Cardiac muscle cell (in vitro differentiated cells and primary cell): ENCODE results near the gene PAX2. TPM values are rescaled to one million over a fixed set of nuclear protein-coding genes. Genes with fewer than 3 reads are reported as not detected.
A peak's percentile ranks its signal among the peaks of the same experiment; 100 is the strongest.

Source experiments
- DNase-seq, 2 donors: peaks; one replicate each; pipeline versions ENCODE4 v3.0.0 to v3.0.0-alpha.2; 2010 to 2017; ENCODE audit warnings: low read depth in 1 of 2, low spot score in 1 of 2
- H3K27ac ChIP-seq: fragments of 200-600 bp; sonication (generic); 2 replicates; pipeline ENCODE4 v1.5.1; 2016
- H3K27me3 ChIP-seq: fragments of 200-600 bp; sonication (generic); 2 replicates; pipeline ENCODE4 v1.6.0; 2016; ENCODE audit warnings: control low read depth
- H3K36me3 ChIP-seq: fragments of 200-600 bp; sonication (generic); 2 replicates; pipeline ENCODE4 v1.5.1; 2016; ENCODE audit warnings: control low read depth
- H3K4me1 ChIP-seq: fragments of 200-600 bp; sonication (generic); 2 replicates; pipeline ENCODE4 v1.8.1; 2017; ENCODE audit warnings: low read depth, mild to moderate bottlenecking, mixed run types
- H3K4me3 ChIP-seq: fragments of 200-600 bp; sonication (generic); 2 replicates; pipeline ENCODE4 v1.5.1; 2016; ENCODE audit warnings: mild to moderate bottlenecking
- H3K9me3 ChIP-seq: fragments of 200-600 bp; sonication (generic); 2 replicates; pipeline ENCODE4 v1.5.1; 2017; ENCODE audit warnings: low read depth, mild to moderate bottlenecking, control low read depth
- polyA plus RNA-seq: library from polyadenylated mRNA; unstranded; fragments of >200 nt; fragmentation: Nextera tagmentation; extraction: Ambion mirVana; gene quantifications from 2 replicates; pipeline ENCODE4 v1.2.1, GENCODE V29; 2016
- total RNA-seq: library from RNA; depleted of rRNA; stranded (reverse); fragments of >200 nt; gene quantifications from 2 replicates; pipeline ENCODE4 v1.2.3, GENCODE V29; 2016
- TF ChIP-seq, protein P1 (sequence below): IDR thresholded peaks from 2 replicates; pipeline ENCODE4 v1.5.1; 2012; ENCODE audit warnings: low read depth, mild to moderate bottlenecking, low read length

PAX2 gene
- total and polyA plus RNA-seq, 2 experiments from 2014 or later, result not detected

GRCh38 chr10:100707261-100707848, 38.0 kb upstream of the PAX2 start:
- Histone ChIP-seq H3K27ac (no peak overlapping the region), H3K27me3 (peaks cover 66% of the 10 kb centered on the region)
- DNase-seq, result no peak

GRCh38 chr10:100709146-100710082, 36.0 kb upstream of the PAX2 start:
- Histone ChIP-seq H3K27ac (no peak overlapping the region), H3K4me1 (no peaks in the 10 kb centered on the region), H3K4me3 (peak overlapping the region; percentile 30), H3K9me3 (no peaks in the 10 kb centered on the region), H3K27me3 (peaks cover 82% of the 10 kb centered on the region), H3K36me3 (no peaks in the 10 kb centered on the region)
- TF ChIP-seq, protein P1, sequence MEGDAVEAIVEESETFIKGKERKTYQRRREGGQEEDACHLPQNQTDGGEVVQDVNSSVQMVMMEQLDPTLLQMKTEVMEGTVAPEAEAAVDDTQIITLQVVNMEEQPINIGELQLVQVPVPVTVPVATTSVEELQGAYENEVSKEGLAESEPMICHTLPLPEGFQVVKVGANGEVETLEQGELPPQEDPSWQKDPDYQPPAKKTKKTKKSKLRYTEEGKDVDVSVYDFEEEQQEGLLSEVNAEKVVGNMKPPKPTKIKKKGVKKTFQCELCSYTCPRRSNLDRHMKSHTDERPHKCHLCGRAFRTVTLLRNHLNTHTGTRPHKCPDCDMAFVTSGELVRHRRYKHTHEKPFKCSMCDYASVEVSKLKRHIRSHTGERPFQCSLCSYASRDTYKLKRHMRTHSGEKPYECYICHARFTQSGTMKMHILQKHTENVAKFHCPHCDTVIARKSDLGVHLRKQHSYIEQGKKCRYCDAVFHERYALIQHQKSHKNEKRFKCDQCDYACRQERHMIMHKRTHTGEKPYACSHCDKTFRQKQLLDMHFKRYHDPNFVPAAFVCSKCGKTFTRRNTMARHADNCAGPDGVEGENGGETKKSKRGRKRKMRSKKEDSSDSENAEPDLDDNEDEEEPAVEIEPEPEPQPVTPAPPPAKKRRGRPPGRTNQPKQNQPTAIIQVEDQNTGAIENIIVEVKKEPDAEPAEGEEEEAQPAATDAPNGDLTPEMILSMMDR, result no peak
- DNase-seq, result no peak

More at GRCh38 chr10:100707261-100707848, 38.0 kb upstream of the PAX2 start:
- TF ChIP-seq, protein P1, result no peak
- Histone ChIP-seq H3K4me3 (no peak overlapping the region), H3K4me1 (no peaks in the 10 kb centered on the region), H3K9me3 (no peaks in the 10 kb centered on the region), H3K36me3 (no peaks in the 10 kb centered on the region)

DNA sequence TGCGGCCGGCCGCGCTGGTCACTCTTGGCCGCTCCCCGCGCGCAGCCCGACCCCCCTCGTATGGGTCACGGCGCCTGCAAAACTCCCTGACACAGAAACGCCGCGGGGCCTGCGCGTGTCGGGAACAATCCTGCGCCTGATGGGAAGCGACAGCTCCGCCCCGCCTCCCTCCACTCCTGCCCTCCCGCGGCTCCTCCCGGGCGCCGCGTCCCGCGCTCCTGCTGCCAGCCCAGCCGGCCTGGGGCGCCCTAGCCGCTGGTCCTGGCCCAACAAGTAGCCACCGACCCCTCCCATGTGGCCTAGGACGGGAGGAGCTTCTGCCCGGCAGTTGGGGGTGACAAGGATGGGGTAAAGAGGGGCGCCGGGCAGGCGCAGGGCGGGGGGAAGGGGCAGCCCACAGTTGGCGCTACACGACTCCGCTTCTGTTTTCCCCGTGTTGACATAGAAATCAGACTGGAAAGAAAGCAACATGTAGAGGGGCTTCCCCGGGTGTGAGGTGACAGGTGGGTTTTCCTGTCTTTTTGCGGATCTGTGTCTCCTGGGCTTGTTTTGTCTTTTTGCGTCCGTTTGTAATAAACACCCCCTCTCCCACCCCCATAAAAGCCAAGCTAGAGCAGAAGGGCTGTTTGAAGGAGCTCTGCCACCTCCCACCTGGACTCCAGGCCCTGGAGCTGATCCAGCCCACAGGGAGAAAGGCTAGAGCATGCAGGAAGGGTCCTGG, 35.1 kb upstream of the PAX2 start:
- TF ChIP-seq, protein P1, result no peak
- no peak overlapping the region for H3K27ac ChIP-seq
- no peaks in the 10 kb centered on the region for H3K4me1 ChIP-seq
- H3K36me3 ChIP-seq, result no peaks in the 10 kb centered on the region
- peak overlapping the region; percentile 30 for H3K4me3 ChIP-seq
- peak; percentile 7 to 58 for DNase-seq
- H3K27me3 ChIP-seq, result peaks cover 90% of the 10 kb centered on the region
- no peaks in the 10 kb centered on the region for H3K9me3 ChIP-seq

GRCh38 chr10:100713049-100713858, 32.1 kb upstream of the PAX2 start:
- peak overlapping the region; percentile 25 for H3K4me3 ChIP-seq
- H3K27me3 ChIP-seq, result peaks cover 100% of the 10 kb centered on the region
- H3K4me1 ChIP-seq, result no peaks in the 10 kb centered on the region
- no peaks in the 10 kb centered on the region for H3K36me3 ChIP-seq
- DNase-seq, result peak in 1 of 2 donors; percentile 13
- TF ChIP-seq, protein P1, result no peak
- H3K27ac ChIP-seq, result no peak overlapping the region
- no peaks in the 10 kb centered on the region for H3K9me3 ChIP-seq
